ENCODE measurements around the gene LHPP.

The LHPP gene

DNA sequence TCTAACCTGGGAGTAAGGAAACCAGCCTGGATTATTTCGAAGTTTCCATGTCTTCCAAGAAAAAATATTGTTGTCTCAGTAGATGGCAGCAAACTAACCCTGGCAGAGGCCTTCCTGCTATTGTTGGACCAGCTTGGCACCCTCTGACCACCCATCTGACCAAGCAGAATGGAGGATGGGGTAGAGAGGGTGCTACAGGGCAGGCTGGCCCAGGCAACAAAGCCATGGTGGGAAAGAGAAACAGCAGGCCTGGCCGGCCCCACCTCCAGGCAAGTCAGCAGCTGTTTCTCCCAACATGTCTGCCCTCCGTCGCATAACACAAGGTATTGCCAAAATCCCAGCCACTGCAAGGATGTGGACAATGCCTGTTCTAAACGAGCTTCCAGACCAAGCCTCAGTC is 187.6 kb downstream of the LHPP start:
- no peak for DNase-seq

DNA sequence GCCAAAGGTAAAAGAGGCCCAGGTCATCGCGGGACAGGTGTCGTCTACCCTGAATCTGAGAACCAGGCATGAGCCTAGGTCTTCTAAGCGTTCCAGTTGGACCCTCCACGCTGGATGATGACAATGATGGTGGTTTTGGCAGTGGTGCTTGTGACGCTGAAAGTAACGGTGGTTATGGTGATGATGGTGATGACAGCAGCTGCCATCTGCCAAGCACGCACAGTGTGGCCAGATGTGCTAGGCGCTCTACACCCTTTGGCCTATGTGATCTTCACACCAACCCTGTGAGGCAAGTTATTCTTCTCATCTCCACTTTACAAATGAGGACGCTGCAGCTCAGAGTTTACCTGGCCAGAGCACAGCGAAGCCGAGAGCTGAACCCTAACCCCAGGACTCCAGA is 188.6 kb downstream of the LHPP start:
- DNase-seq, result no peak

DNA sequence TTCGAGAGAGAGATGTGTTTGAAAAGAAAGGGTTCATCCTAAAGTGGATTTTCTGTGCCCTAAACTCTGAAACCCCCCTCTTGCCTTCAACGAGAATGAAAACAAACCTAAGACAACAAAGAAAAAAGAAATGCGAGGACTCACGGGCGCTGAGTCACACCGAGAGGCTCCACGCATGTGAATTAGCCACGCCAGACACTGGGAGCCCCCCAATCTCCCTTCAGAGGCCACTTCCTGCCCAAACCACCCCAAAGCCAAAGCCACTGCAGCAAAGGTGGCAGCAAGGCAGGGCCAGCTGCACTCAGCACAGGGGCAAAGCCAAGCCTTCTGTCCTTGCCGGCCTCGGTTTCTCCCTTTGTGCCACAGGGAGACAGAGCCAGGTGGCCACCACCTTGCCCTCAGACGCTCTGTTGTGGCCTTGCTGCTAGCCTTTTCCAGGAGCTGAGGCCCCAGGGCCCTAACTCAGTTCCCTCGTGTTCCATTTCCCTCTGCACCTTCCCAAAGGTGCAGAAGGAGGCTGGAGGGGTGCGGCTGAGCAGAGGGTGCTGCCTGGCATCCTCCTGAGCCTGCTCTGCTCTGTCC is 189.3 kb downstream of the LHPP start:
- no peak for DNase-seq

DNA sequence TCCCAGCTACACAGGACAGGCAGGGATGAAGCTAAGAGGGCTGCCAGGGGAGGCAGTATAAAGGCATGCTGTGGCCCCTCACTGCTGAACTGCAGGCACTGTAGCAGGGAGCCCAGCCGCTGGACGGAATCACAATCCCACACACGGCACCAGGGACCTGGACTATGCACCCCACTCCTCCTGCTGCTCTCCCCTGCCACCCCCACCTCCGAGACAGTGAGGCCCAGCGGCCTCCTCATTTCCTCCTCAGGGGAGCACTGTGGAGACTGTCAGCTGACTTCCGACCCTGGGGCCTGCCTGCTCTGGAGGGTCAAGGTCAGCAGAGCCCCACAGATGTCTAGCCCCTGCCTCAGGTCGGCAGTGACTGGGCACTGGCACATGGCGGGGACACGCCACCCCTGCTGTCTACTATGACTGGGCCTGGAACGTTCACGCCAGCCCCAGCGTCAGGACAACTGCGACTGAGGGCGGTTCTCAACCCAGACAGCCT is 189.8 kb downstream of the LHPP start:
- DNase-seq, result no peak

DNA sequence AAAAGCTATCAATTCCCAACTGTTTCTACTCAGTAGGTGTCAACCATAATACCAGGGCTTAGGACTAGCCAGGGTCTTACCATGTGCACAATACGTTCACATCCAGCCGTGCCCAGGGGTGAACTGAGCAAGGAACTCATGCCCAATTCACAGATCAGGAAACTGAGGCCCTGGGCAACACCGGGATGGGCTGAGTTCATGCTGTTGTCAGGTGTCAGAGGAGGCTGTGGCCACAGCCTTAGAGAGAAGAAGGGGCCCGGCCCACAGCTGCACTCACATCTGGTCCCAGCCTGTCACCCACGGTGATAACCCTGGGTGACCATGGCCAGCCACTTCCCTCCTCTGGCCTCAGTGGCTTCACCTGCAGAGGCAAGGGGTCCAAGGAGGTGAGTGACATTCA is 190.6 kb downstream of the LHPP start:
- DNase-seq, result no peak

DNA sequence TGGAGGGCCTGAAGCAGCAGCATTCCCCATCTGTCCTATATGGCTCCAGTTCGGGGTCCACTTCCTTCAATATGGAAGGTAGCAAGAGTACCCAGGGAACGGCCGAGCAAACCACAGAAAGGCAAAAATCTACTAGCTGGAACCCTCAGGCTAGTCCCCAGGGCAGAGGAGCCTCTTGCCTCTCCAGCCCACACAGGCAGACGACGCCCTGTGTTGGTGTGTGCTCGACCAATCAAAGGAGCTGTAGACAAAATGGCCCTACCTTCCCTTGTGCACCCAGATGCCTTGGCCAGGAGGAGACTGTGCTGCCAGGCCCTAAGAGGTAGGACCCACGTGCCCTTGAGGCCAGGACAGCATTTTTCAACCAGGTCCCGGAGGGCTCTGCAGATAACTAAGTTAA is 191.1 kb downstream of the LHPP start:
- no peak for DNase-seq

DNA sequence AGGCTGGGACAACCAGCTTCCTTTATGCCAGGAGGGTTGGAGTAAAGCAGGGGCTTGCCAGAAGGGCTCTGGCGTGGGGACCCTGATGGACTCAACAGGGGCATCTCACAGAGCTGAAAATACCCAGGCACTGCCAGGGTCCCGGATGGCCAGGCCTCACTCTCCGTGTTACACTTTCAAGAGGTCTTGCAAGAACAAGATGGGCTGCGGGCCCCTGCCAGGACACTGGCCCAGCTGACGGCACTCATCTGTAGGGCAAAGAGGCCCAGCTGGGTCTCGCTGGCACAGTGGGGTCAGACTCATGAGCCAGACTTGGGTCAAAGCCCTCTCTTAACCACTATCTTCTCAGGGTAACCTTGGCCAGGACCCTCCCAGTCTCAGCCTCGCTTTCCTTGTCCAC is 191.7 kb downstream of the LHPP start:
- no peak for DNase-seq

DNA sequence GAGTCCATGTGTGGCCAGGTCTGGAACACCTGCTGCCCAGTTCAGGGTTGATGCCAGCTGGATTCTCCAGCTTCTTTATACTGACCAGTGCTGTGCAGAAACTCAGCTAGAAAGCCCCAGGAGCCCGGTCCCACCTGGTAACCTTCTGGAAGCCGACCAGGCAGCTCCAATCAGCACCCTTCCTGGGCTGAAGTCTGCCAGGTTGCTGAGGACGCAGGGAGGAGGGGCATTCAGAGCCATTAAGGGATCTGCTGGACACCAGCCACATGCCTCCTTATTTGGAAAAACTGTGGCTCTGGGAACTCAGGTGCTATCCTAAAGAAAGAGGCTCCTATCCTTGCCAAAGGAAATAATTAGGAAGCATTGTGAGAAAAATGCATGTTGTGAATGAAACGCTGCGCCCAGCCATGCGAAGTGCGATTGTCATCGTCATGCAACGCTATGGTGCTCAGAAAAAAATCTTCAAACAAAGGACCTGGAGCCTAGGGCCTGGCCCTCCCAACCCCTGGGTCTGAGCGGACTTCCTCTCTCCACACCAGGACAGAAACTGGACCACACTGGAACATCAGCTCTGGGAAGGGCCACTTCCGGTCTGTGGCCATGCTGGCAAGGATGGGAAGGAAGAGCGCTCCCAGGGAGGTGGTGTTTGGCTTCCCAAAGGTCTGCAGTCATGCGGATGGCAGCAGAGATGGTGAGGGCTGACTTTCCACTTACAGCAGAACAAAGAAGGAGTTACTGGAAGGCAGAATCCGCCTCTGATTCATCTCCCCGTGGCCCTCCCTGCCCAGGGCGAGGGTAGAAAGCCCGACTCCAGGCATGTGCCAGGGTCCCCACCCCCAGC is 192.4 kb downstream of the LHPP start:
- DNase-seq, result peak; percentile 56

DNA sequence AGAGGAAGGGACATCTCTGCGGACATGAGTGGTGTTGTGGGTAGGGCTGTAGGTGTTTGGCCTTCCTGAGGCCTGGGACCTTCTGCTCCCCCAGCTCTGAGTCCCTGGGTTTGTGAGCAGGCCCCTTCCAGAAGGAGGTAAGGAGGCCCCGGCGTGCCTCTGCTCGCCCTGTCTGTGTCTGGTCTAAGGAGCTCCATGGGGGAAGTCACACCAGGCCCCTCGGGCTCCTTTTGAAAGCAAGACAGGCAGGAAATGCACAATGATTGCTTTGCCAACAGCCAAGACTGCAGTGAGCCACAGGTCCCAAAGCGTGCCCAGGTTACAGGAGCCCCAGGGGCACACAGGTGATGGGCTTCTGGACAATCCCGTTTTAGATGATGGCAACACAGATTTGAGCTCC is 193.1 kb downstream of the LHPP start:
- no peak for DNase-seq

DNA sequence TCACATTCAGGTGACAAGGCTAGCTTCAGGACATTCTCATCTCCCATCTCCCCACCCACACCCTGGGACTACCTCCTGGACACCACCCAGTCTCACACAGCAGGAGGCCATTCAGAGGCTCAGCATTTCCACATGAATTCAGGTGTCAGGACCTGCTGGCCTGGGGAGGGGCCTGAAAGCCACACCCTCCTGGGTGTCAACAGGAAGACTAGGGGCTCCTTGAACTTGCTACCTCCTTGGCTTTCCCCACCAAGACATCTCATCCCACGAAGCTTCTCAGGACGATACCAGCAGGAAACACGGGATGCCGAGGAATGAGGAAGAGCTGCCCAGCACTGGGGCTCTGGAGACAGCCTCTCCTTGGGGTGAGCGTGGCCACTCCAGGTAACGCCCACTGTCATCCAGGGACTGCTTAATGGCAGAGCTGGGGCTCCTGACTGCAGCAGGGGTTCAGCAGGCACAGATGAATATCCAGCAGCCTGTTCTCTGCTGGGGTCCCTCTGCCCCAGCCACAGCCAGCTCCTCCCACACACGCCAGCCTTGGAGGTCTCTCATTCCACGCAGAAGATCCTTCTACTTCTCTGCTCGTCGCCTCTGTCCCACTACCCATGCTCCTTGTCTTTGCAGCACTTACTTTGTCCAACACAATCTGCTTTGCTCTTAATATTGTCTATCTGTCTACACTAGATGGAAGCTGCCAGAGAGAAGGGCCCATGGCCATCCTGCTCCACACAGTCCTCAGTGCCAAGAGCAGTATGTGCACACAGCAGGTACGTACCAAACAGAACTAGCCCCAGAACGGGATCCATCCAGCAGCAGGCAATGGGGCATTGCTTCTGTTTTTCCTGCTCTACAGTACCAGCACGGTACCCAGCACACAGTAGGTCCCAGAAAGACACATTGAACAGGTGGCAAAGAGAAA is 193.8 kb downstream of the LHPP start:
- DNase-seq, result no peak

DNA sequence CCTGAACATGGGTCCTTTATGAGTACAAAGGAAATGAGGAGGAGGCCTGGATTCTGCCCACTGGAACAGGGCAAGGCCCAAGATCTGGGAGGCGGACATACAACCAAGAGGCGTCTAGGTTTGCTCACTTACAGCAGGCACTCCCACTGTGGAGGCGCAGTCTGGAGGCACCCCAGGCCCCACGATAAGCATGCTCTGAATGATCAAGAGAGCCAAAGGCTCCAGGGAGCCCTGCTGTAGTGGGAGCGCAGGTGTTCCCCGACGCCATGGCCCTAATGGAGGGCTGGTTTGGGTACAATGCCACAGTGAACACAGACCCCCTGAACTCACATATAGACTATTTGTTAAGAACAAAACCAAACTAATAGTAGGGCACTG is 194.5 kb downstream of the LHPP start:
- DNase-seq, result no peak

DNA sequence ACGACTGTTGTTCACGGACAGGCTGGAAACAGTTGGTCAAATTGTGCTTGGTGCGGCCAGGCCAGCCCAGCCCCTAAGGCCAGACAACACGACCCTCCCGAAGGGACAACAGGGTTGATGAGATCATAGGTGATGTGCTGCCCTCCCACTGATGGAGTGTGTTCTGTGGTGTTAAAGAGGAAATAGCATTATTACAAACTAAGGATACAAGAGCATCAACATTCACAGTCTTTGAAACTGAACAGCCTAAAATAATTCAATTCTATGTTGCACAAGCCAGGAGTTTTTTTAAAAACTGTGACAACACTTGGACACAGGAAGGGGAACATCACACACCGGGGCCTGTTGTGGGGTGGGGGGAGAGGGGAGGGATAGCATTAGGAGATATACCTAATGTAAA is 194.9 kb downstream of the LHPP start:
- no peak for DNase-seq

DNA sequence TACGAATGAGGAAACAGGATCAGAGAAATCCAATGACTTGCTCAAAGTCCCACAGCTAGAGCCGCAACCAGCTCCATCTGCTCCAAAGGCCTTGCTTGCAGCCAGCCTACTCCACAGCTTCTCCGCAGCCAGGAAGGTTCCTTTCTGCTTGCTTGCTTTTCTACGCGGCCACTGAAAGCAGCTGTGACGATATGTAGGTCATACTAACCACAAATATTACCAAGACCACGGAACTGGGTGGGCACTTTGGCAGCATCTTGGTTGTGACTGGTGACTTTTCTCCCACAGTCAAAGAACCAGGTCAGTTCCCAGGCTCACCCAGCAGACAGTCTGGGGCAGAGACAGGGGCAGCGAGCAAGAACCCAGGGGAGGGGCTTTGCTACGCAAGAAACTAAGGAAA is 196.2 kb downstream of the LHPP start:
- DNase-seq, result no peak

DNA sequence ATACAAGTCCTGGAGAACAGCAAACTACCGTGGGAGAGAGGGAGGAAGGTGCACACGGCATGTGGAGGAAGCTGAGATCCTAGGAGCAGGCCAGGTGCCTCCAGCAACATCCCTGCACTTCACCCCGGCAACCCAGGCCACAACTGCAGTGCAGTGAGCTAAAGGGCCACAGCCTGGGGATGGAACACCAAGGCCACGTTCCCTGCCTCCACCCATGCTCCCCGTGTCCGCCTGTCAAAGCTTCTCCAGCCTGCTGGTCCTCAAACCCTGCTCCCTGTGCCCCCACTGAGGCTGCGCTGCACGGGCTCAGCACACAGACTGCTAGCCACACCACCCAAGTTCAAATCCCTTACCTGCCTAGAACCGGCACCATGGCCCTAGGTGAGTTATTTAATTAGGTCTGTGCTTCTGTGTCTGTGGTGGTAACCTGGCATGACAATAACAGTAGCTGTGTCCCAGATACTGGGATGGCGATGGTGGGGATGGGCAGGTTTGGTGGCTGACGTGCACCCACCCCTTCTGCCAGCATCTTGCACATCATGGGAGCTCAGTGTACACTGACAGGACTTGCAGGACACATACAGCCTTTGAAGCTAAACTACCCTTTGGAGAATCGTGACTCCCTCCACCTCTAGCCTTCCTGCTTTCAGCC is 197.1 kb downstream of the LHPP start:
- DNase-seq, result no peak

DNA sequence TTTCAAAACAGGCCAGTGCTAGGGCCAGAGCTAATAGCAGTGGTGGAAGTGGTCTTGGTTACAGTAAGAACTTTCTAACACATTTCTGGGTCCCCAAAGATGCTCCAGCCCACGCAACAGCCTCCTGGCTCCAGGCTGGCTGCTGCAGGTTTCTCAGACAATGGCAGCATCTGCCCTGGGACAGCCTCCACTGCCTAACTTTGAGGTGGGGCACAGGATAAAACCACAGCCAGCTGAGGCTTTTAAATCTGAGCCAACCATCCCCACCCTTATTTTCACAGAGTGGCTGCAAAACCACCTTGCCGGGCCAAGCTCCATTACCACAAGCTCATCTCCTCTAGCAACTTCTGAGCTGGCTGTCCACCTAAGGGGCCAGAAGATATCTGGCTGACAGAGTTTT is 197.8 kb downstream of the LHPP start:
- DNase-seq, result no peak

DNA sequence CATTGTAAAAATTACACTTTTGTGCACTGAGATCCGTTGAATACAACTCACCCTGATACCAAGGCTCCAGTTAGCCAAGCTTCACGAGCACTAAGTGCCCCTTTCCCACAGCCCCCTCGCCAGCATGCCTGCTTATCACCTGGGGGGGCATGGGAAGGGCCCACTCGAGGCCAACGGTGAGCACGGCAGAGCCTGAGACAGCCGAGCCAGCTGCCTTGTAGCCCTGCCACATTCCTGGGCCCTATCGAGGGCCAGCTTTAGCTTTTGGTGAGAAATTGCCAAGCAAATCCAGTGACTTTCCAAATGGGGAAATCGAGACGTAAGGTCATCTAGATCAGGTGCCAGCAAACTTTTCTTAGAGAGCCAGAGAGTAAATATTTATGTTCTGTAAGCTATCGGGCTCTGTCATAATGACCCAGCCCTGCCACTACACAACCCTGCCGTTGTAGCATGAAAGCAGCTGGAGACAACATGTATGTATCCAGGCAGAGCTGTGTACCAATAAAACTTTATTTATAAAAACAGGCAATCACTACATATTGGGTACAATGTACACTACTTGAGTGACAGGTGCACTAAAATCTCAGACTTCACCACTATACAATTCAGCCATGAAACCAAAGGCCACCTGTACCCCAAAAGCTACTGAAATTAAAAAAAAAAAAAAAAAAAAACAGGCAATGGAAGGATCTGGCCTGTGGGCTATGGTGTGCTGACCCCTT is 198.9 kb downstream of the LHPP start:
- DNase-seq, result no peak

DNA sequence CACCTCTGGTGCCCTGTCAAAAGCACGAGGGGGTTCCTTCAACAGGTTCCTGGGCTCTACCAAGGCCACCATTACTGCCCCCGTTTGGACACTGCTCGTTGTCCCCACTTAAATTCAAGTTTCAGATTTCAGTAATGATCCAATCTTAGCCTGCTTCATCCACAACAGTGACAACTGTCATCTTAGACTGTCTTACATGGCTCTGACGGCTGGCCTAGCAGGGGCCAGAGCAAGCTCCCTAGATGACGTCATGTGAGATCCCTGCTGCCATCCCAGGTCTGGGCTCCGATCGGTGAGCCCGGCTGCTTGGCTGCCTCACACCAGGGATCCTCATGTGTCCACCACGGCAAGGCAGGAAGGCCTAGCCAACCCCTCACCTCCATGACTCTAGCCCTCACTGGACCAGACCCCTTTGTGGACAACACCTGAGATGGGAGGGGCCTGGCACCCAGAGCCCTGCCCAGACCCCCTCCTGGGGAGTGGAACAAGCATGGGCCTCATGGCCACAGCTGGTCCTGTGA is 200.1 kb downstream of the LHPP start:
- DNase-seq, result no peak

DNA sequence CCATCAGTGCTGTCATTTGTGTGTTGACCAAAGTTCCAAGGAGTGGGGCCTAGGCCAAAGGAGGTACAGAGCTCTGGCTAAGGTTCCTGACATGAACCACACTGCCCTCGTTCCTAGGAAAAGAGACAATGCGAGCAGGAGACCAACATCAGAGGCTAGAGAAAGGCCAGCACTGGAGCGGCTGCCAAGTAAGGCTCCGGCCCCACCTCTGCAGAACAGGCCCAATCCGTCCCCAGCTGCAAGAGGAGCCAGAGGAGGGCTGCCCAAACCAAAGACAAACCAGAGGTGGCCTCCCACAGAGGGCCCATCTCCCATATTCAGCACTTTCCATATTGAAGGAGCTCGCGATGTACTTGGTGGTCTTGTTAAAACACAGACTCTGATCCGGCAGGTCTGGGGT is 201.6 kb downstream of the LHPP start:
- DNase-seq, result no peak

Measured in NCI-H1092 treated with DMSO at 0.1 percent for 48 hours (cell line).